HepG2 (cell line): ENCODE data around the gene NCBP1. TPM values are rescaled to one million over a fixed set of nuclear protein-coding genes. Genes with fewer than 3 reads are reported as not detected.

Source experiments
- AGO2 ChIP-seq: fragments of 200-400 bp; formaldehyde crosslinking; optimal IDR thresholded peaks from 2 replicates; pipeline ENCODE3; 2017; ENCODE audit warnings: mild to moderate bottlenecking, low read depth, low read length, moderate library complexity
- E2F1 ChIP-seq: sonication (generic); formaldehyde crosslinking; IDR thresholded peaks from 2 replicates; pipeline ENCODE4 v1.5.0; 2020; ENCODE audit warnings: missing genetic modification reagents
- GPN1 ChIP-seq: sonication (generic); formaldehyde crosslinking; IDR thresholded peaks from 2 replicates; pipeline ENCODE4 v1.5.1; 2020; ENCODE audit warnings: missing genetic modification reagents, borderline replicate concordance
- PBX2 ChIP-seq: IDR thresholded peaks from 2 replicates; pipeline ENCODE4 v1.6.1; 2016; ENCODE audit warnings: control low read depth
- RARG ChIP-seq: sonication (generic); formaldehyde crosslinking; IDR thresholded peaks from 2 replicates; pipeline ENCODE4 v1.4.0; 2020; ENCODE audit warnings: low read depth, mild to moderate bottlenecking, missing genetic modification reagents
- RXRA ChIP-seq: sonication (generic); formaldehyde crosslinking; IDR thresholded peaks from 2 replicates; pipeline ENCODE4 v1.5.1; 2020; ENCODE audit warnings: missing genetic modification reagents
- ZBTB39 ChIP-seq: sonication (generic); formaldehyde crosslinking; IDR thresholded peaks from 2 replicates; pipeline ENCODE4 v1.5.0; 2020; ENCODE audit warnings: missing genetic modification reagents
- ZHX2 ChIP-seq, 2 experiments: sonication (generic) in 1 of 2; formaldehyde crosslinking in 1 of 2; IDR thresholded peaks; 2 replicates each; pipeline versions ENCODE4 v1.6.1 to v1.9.0; 2014 to 2022; ENCODE audit warnings: antibody characterized with exemption in 1 of 2, borderline replicate concordance in 1 of 2, inconsistent platforms in 1 of 2, low read depth in 1 of 2, missing genetic modification reagents in 1 of 2
- ZKSCAN5 ChIP-seq: sonication (generic); formaldehyde crosslinking; IDR thresholded peaks from 2 replicates; pipeline ENCODE4 v1.5.1; 2020; ENCODE audit warnings: mild to moderate bottlenecking, missing genetic modification reagents
- ZNF160 ChIP-seq: sonication (generic); formaldehyde crosslinking; IDR thresholded peaks from 2 replicates; pipeline ENCODE4 v1.8.0; 2022; ENCODE audit warnings: mild to moderate bottlenecking, inconsistent platforms, missing genetic modification reagents
- ZNF275 ChIP-seq: sonication (generic); formaldehyde crosslinking; IDR thresholded peaks from 2 replicates; pipeline ENCODE4 v1.8.0; 2022; ENCODE audit warnings: missing genetic modification reagents, mild to moderate bottlenecking, inconsistent platforms, borderline replicate concordance
- ZNF3 ChIP-seq: IDR thresholded peaks from 2 replicates; pipeline ENCODE4 v1.7.0; 2017; ENCODE audit warnings: inconsistent platforms
- ZNF30 ChIP-seq: sonication (generic); formaldehyde crosslinking; IDR thresholded peaks from 2 replicates; pipeline ENCODE4 v1.5.0; 2020; ENCODE audit warnings: mild to moderate bottlenecking, missing genetic modification reagents
- ZNF564 ChIP-seq: sonication (generic); formaldehyde crosslinking; IDR thresholded peaks from 2 replicates; pipeline ENCODE4 v1.8.1; 2023; ENCODE audit warnings: mild to moderate bottlenecking, missing genetic modification reagents
- ZNF569 ChIP-seq: sonication (generic); formaldehyde crosslinking; IDR thresholded peaks from 2 replicates; pipeline ENCODE4 v1.5.0; 2020; ENCODE audit warnings: mild to moderate bottlenecking, missing genetic modification reagents, moderate library complexity, borderline replicate concordance
- ZNF619 ChIP-seq: sonication (generic); formaldehyde crosslinking; IDR thresholded peaks from 2 replicates; pipeline ENCODE4 v1.4.0; 2020; ENCODE audit warnings: mild to moderate bottlenecking, missing genetic modification reagents
- polyA plus RNA-seq, 8 experiments: library from polyadenylated mRNA; depleted of rRNA in 3 of 8; stranded (reverse) in 7 of 8; unstranded in 1 of 8; fragments of >200 nt; fragmentation: Illumina TruSeq in 4 of 8; extraction: Trizol in 4 of 8; gene quantifications; 2 replicates each; pipeline versions ENCODE4 v1.2.1 to v1.2.3, GENCODE V29; 2011 to 2016; ENCODE audit warnings: low read depth in 4 of 8, missing spikeins in 1 of 8, mixed read lengths in 1 of 8; ENCODE audit not compliant: insufficient read depth in 1 of 8
- total RNA-seq, 5 experiments: library from RNA; depleted of rRNA; stranded (reverse); fragments of >200 nt; fragmentation: Illumina TruSeq; extraction: Trizol; gene quantifications; 2 replicates each; pipeline ENCODE4 v1.2.3, GENCODE V29; 2016; ENCODE audit warnings: low read depth in 1 of 5

NCBP1 gene
- total and polyA plus RNA-seq, 2 of the 13 experiments (the other 11 are each of a cell fraction or from before 2014, with no cell fraction given) = 13.3 to 40.2 TPM

GRCh38 chr9:97632985-97633858 lies at the start of gene NCBP1, which contains the start of gene TSTD2 (continued):
- TF ChIP-seq ZBTB39 (CRISPR knock-in tag) (no peak), ZKSCAN5 (CRISPR knock-in tag) (no peak), ZNF30 (CRISPR knock-in tag) (no peak), ZNF564 (CRISPR knock-in tag) (peak; percentile 68; the same call in 1 of the 2 replicates), ZNF619 (CRISPR knock-in tag) (no peak), ZNF3 (CRISPR knock-in tag) (peak; percentile 70; the same call in 1 of the 2 replicates), ZHX2 (IDR thresholded peaks at IDR 0.05; ENCODE audit: low read depth) (peak; percentile 88), ZHX2 (CRISPR knock-in tag; IDR thresholded peaks at IDR 0.05; ENCODE audit: borderline replicate concordance) (no peak), PBX2 (CRISPR knock-in tag) (no peak), AGO2 (peak; percentile 8), ZNF160 (no peak; the same call in 1 of the 2 replicates), ZNF569 (CRISPR knock-in tag) (no peak), RXRA (CRISPR knock-in tag) (peak; percentile 62; the same call in 1 of the 2 replicates), E2F1 (CRISPR knock-in tag) (peak; percentile 90), GPN1 (no peak), RARG (CRISPR knock-in tag) (no peak), ZNF275 (CRISPR knock-in tag) (peak; percentile 29; the same call in 1 of the 2 replicates)
